ENCODE measurements around the gene POLR1B.

The POLR1B gene

GRCh38 chr2:112622528-112622849, 80.2 kb downstream of the POLR1B start:
- H4K8ac ChIP-seq (ENCODE audit: low read depth, low read length) = no peak overlapping the region
- H3K4ac ChIP-seq (ENCODE audit: low read length) = no peak overlapping the region
- no peak overlapping the region for H3K18ac ChIP-seq (ENCODE audit: low read length)
- H2AK5ac ChIP-seq (ENCODE audit: low read depth, low read length) = no peak overlapping the region
- H3K9me3 ChIP-seq (replicated peaks in 1 of 2; ENCODE audit: control insufficient read depth in 2 of 2, insufficient read depth in 1 of 2, low read depth in 1 of 2, low read length in 2 of 2) = no peaks in the 10 kb centered on the region
- H3K27me3 ChIP-seq (ENCODE audit: control insufficient read depth in 3 of 3, insufficient read depth in 3 of 3, low read depth in 1 of 3, low read length in 3 of 3) = no peaks in the 10 kb centered on the region
- no CpG with 5 or more reads among the region's 3 CpGs for WGBS, 2 donors (ENCODE audit: extremely low coverage in 2 of 2, insufficient read length in 2 of 2, insufficient replicate concordance in 1 of 2)
- no peak overlapping the region for H3K27ac ChIP-seq (replicated peaks; ENCODE audit: low read length)
- no peak overlapping the region for H3K9ac ChIP-seq (ENCODE audit: low read depth, low read length, poor library complexity)
- no peak overlapping the region for H3K4me2 ChIP-seq (ENCODE audit: insufficient read depth, low read length, poor library complexity, severe bottlenecking)
- H3K23ac ChIP-seq (ENCODE audit: low read depth, low read length, poor library complexity) = no peak overlapping the region
- H3K79me1 ChIP-seq (ENCODE audit: low read depth, low read length) = no peaks in the 10 kb centered on the region
- H3K4me3 ChIP-seq (ENCODE audit: low read length in 2 of 2) = no peak overlapping the region
- H2BK120ac ChIP-seq (ENCODE audit: low read depth, low read length) = no peak overlapping the region
- H3K36me3 ChIP-seq (replicated peaks in 1 of 2; ENCODE audit: control insufficient read depth in 2 of 2, insufficient read depth in 2 of 2, low read length in 2 of 2) = no peaks in the 10 kb centered on the region
- no peak overlapping the region for H2BK12ac ChIP-seq (ENCODE audit: low read length)
- no peak for DNase-seq (ENCODE audit: low spot score)
- H2BK15ac ChIP-seq (ENCODE audit: low read length) = no peak overlapping the region
- no peak overlapping the region for H2AFZ ChIP-seq (ENCODE audit: low read length)
- no peak overlapping the region for H3K14ac ChIP-seq (ENCODE audit: low read length)
- no peak overlapping the region for H2BK5ac ChIP-seq (ENCODE audit: low read length)
- no peak overlapping the region for H4K91ac ChIP-seq (ENCODE audit: low read depth, low read length, poor library complexity)
- H3K4me1 ChIP-seq (ENCODE audit: control insufficient read depth in 2 of 2, insufficient read depth in 1 of 2, low read depth in 1 of 2, low read length in 2 of 2) = peaks cover 0 to 2% of the 10 kb centered on the region in 2 donors

- H2AK5ac ChIP-seq (ENCODE audit: low read depth, low read length) = no peak overlapping the region
- no peak overlapping the region for H2BK5ac ChIP-seq (ENCODE audit: low read length)
- H2BK15ac ChIP-seq (ENCODE audit: low read length) = no peak overlapping the region
- H2AFZ ChIP-seq (ENCODE audit: low read length) = no peak overlapping the region
- no peak overlapping the region for H3K27ac ChIP-seq (replicated peaks; ENCODE audit: low read length)
- H4K8ac ChIP-seq (ENCODE audit: low read depth, low read length) = no peak overlapping the region
- H3K4me2 ChIP-seq (ENCODE audit: insufficient read depth, low read length, poor library complexity, severe bottlenecking) = no peak overlapping the region
- H4K91ac ChIP-seq (ENCODE audit: low read depth, low read length, poor library complexity) = no peak overlapping the region
- no peak for DNase-seq (ENCODE audit: low spot score)
- no peaks in the 10 kb centered on the region for H3K27me3 ChIP-seq (ENCODE audit: control insufficient read depth in 3 of 3, insufficient read depth in 3 of 3, low read depth in 1 of 3, low read length in 3 of 3)
- H3K4me3 ChIP-seq (ENCODE audit: low read length in 2 of 2) = no peak overlapping the region
- no peaks in the 10 kb centered on the region for H3K79me1 ChIP-seq (ENCODE audit: low read depth, low read length)
- H2BK12ac ChIP-seq (ENCODE audit: low read length) = no peak overlapping the region
- no peak overlapping the region for H3K18ac ChIP-seq (ENCODE audit: low read length)
- H3K14ac ChIP-seq (ENCODE audit: low read length) = no peak overlapping the region
- no peak overlapping the region for H3K4ac ChIP-seq (ENCODE audit: low read length)
- H3K4me1 ChIP-seq (ENCODE audit: control insufficient read depth in 2 of 2, insufficient read depth in 1 of 2, low read depth in 1 of 2, low read length in 2 of 2) = peaks cover 0 to 2% of the 10 kb centered on the region in 2 donors
- no peak overlapping the region for H3K23ac ChIP-seq (ENCODE audit: low read depth, low read length, poor library complexity)
- WGBS, 2 donors (ENCODE audit: extremely low coverage in 2 of 2, insufficient read length in 2 of 2, insufficient replicate concordance in 1 of 2) = no CpG with 5 or more reads among the region's 11 CpGs
- H3K9ac ChIP-seq (ENCODE audit: low read depth, low read length, poor library complexity) = peak overlapping the region; percentile 35
- no peaks in the 10 kb centered on the region for H3K9me3 ChIP-seq (replicated peaks in 1 of 2; ENCODE audit: control insufficient read depth in 2 of 2, insufficient read depth in 1 of 2, low read depth in 1 of 2, low read length in 2 of 2)
- H2BK120ac ChIP-seq (ENCODE audit: low read depth, low read length) = no peak overlapping the region
- no peaks in the 10 kb centered on the region for H3K36me3 ChIP-seq (replicated peaks in 1 of 2; ENCODE audit: control insufficient read depth in 2 of 2, insufficient read depth in 2 of 2, low read length in 2 of 2)
These were observed 81.9 kb downstream of the POLR1B start for GRCh38 chr2:112623913-112624777.

- H3K9ac ChIP-seq (ENCODE audit: low read depth, low read length, poor library complexity) = peak overlapping the region; percentile 30
- WGBS, 2 donors (ENCODE audit: extremely low coverage in 2 of 2, insufficient read length in 2 of 2, insufficient replicate concordance in 1 of 2) = no CpG with 5 or more reads among the region's 7 CpGs
These were observed 83.3 kb downstream of the POLR1B start for GRCh38 chr2:112625474-112626114.

GRCh38 chr2:112626604-112627059, 84.4 kb downstream of the POLR1B start:
- H3K27me3 ChIP-seq (ENCODE audit: control insufficient read depth in 3 of 3, insufficient read depth in 3 of 3, low read depth in 1 of 3, low read length in 3 of 3) = no peaks in the 10 kb centered on the region

More at GRCh38 chr2:112625474-112626114, 83.3 kb downstream of the POLR1B start:
- peaks cover 4 to 10% of the 10 kb centered on the region in 2 donors for H3K4me1 ChIP-seq (ENCODE audit: control insufficient read depth in 2 of 2, insufficient read depth in 1 of 2, low read depth in 1 of 2, low read length in 2 of 2)
- H2BK15ac ChIP-seq (ENCODE audit: low read length) = no peak overlapping the region
- H2AFZ ChIP-seq (ENCODE audit: low read length) = no peak overlapping the region
- H3K4ac ChIP-seq (ENCODE audit: low read length) = no peak overlapping the region
- no peak overlapping the region for H2BK12ac ChIP-seq (ENCODE audit: low read length)
- no peak overlapping the region for H3K27ac ChIP-seq (replicated peaks; ENCODE audit: low read length)
- H2BK5ac ChIP-seq (ENCODE audit: low read length) = no peak overlapping the region
- no peaks in the 10 kb centered on the region for H3K27me3 ChIP-seq (ENCODE audit: control insufficient read depth in 3 of 3, insufficient read depth in 3 of 3, low read depth in 1 of 3, low read length in 3 of 3)
- H4K91ac ChIP-seq (ENCODE audit: low read depth, low read length, poor library complexity) = no peak overlapping the region
- no peak overlapping the region for H3K4me3 ChIP-seq (ENCODE audit: low read length in 2 of 2)
- no peak overlapping the region for H3K14ac ChIP-seq (ENCODE audit: low read length)
- no peak overlapping the region for H3K18ac ChIP-seq (ENCODE audit: low read length)
- no peak overlapping the region for H2AK5ac ChIP-seq (ENCODE audit: low read depth, low read length)
- no peak overlapping the region for H3K23ac ChIP-seq (ENCODE audit: low read depth, low read length, poor library complexity)
- no peaks in the 10 kb centered on the region for H3K9me3 ChIP-seq (replicated peaks in 1 of 2; ENCODE audit: control insufficient read depth in 2 of 2, insufficient read depth in 1 of 2, low read depth in 1 of 2, low read length in 2 of 2)
- H3K79me1 ChIP-seq (ENCODE audit: low read depth, low read length) = no peaks in the 10 kb centered on the region
- H4K8ac ChIP-seq (ENCODE audit: low read depth, low read length) = no peak overlapping the region
- no peaks in the 10 kb centered on the region for H3K36me3 ChIP-seq (replicated peaks in 1 of 2; ENCODE audit: control insufficient read depth in 2 of 2, insufficient read depth in 2 of 2, low read length in 2 of 2)
- H2BK120ac ChIP-seq (ENCODE audit: low read depth, low read length) = no peak overlapping the region
- no peak for DNase-seq (ENCODE audit: low spot score)
- H3K4me2 ChIP-seq (ENCODE audit: insufficient read depth, low read length, poor library complexity, severe bottlenecking) = no peak overlapping the region

More at GRCh38 chr2:112626604-112627059, 84.4 kb downstream of the POLR1B start:
- H4K8ac ChIP-seq (ENCODE audit: low read depth, low read length) = no peak overlapping the region
- H3K4ac ChIP-seq (ENCODE audit: low read length) = no peak overlapping the region
- no peak overlapping the region for H2BK5ac ChIP-seq (ENCODE audit: low read length)
- no peaks in the 10 kb centered on the region for H3K9me3 ChIP-seq (replicated peaks in 1 of 2; ENCODE audit: control insufficient read depth in 2 of 2, insufficient read depth in 1 of 2, low read depth in 1 of 2, low read length in 2 of 2)
- no peak overlapping the region for H3K4me3 ChIP-seq (ENCODE audit: low read length in 2 of 2)
- no peaks in the 10 kb centered on the region for H3K79me1 ChIP-seq (ENCODE audit: low read depth, low read length)
- H2BK120ac ChIP-seq (ENCODE audit: low read depth, low read length) = no peak overlapping the region
- no peak overlapping the region for H2BK12ac ChIP-seq (ENCODE audit: low read length)
- H3K4me2 ChIP-seq (ENCODE audit: insufficient read depth, low read length, poor library complexity, severe bottlenecking) = no peak overlapping the region
- no peaks in the 10 kb centered on the region for H3K36me3 ChIP-seq (replicated peaks in 1 of 2; ENCODE audit: control insufficient read depth in 2 of 2, insufficient read depth in 2 of 2, low read length in 2 of 2)
- no peak overlapping the region for H2BK15ac ChIP-seq (ENCODE audit: low read length)
- H2AFZ ChIP-seq (ENCODE audit: low read length) = peak overlapping the region; percentile 0
- no peak overlapping the region for H3K18ac ChIP-seq (ENCODE audit: low read length)
- DNase-seq (ENCODE audit: low spot score) = no peak
- H2AK5ac ChIP-seq (ENCODE audit: low read depth, low read length) = peak overlapping the region; percentile 66
- no peak overlapping the region for H3K23ac ChIP-seq (ENCODE audit: low read depth, low read length, poor library complexity)
- no peak overlapping the region for H3K9ac ChIP-seq (ENCODE audit: low read depth, low read length, poor library complexity)
- no CpG with 5 or more reads among the region's 7 CpGs for WGBS, 2 donors (ENCODE audit: extremely low coverage in 2 of 2, insufficient read length in 2 of 2, insufficient replicate concordance in 1 of 2)
- H4K91ac ChIP-seq (ENCODE audit: low read depth, low read length, poor library complexity) = no peak overlapping the region
- H3K27ac ChIP-seq (replicated peaks; ENCODE audit: low read length) = no peak overlapping the region
- no peak overlapping the region for H3K14ac ChIP-seq (ENCODE audit: low read length)
- H3K4me1 ChIP-seq (ENCODE audit: control insufficient read depth in 2 of 2, insufficient read depth in 1 of 2, low read depth in 1 of 2, low read length in 2 of 2) = peaks cover 14 to 15% of the 10 kb centered on the region in 2 donors
